ENCODE results near the gene MRTFA.

DNA sequence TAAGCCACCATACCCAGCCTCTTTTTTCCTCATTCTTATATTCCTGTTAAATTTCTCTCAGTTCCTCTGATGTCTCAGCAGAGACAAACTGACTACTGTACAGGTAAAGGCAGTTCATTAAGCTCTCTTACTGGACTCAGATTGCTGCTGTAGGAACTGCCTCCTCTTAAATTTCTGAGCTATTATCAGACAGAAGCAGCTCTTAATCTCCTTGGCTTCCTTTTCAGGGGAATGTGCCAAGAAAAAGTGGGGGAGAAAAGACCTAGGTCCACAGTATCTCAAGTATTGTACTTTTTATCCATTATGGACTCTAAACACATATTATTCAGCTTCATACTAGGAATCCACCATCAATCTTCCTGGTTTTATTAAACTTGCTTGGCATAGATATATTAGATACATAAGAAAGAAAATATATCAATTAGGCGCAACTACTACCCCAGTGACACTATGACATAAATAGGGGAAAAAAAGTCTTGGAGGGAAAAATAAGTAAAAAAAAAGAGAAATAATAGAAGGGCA, 26.1 kb downstream of the MRTFA start:
- TF ChIP-seq CTCF (IDR thresholded peaks at IDR 0.05) (no peak), POLR2A (IDR thresholded peaks at IDR 0.05) (no peak)

Data from right lobe of liver (tissue), 4 donors.